ENCODE data around the gene SLC16A13. TPM values are rescaled to one million over a fixed set of nuclear protein-coding genes. Genes with fewer than 3 reads are reported as not detected.

Gene SLC16A13
- total RNA-seq, 1 experiment from 2014 or later, result 0.34 TPM

DNA sequence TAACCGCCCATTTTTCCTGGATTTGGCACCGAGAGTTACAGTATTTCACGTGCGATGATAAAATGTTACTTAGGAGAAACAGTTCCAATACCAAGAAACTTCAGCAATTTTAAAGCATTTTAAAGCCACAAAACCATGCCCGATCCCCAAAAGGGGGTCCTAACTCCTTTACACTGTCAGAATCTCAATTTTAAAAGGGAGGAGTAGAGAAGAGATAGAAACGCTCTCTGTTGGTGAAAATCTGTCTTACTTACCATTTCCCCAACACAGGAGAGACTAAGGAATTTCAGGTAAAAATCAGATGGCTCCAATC is 23.9 kb upstream of the SLC16A13 start:
- no peak for DNase-seq (ENCODE audit: low read depth)

GRCh38 chr17:7014261-7014994 is 21.4 kb upstream of the SLC16A13 start:
- DNase-seq (ENCODE audit: low read depth), result peak; percentile 99

GRCh38 chr17:7014995-7015958 is 20.5 kb upstream of the SLC16A13 start:
- peak; percentile 89 for DNase-seq (ENCODE audit: low read depth)

- DNase-seq (ENCODE audit: low read depth), result no peak
Observed at GRCh38 chr17:7016418-7016817, 19.4 kb upstream of the SLC16A13 start.

GRCh38 chr17:7016886-7017826 is 18.7 kb upstream of the SLC16A13 start:
- no peak for DNase-seq (ENCODE audit: low read depth)

DNA sequence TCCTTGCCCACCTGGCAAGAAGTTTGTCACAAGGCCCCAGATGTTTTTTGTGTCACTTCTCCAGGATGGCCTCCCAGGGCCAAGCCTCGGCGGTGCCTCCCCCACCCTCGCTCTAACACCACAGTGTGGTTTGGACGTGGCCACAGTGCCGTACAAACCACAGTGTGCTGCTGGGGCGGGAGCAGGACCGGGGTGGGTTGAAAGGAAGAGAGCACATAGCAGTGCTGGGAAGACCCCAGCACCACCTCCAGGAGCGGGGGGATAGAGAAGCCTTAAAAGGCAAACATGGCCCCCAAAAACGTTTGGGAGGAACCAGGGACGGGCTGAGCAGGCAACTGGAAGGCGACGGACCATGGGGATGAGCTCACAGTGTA is 18.0 kb upstream of the SLC16A13 start:
- DNase-seq (ENCODE audit: low read depth), result no peak

GRCh38 chr17:7018331-7018964 is 17.4 kb upstream of the SLC16A13 start:
- no peak for DNase-seq (ENCODE audit: low read depth)

GRCh38 chr17:7019367-7019766 is 16.4 kb upstream of the SLC16A13 start:
- DNase-seq (ENCODE audit: low read depth), result no peak

DNA sequence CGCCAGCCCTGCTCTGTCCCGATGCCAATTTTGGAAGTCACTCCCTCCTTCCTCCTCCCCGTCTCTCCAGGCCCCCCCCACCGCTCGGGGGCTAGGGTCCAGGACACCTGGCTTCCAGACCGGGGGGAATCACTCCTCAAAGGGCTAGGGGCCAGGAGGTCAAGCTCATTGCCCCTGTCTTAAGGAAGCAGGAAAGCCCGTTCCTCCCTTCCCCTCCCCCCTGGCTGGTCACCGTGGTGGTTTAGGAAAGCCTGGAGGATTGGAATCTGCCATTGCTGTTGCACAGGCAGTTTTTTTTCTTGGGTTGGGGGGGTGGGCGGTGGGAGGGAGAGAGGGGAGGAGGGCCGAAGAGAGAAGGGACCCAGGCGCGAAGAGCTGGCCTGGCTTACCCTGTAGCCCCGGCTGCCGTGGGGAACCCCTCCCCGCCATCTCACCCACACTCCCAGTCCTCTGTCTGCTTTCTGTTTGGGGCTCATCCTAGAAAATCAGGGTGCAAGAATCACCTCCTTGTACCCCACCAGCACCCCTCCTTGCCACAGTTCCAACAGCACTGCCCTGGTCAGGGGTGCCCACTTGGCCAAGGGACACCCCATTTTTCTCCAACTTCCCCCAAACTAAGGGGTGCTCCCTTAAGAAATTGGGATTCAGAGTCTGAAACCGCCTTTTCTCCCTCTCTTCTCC is 15.8 kb upstream of the SLC16A13 start:
- peak; percentile 59 for DNase-seq (ENCODE audit: low read depth)

DNA sequence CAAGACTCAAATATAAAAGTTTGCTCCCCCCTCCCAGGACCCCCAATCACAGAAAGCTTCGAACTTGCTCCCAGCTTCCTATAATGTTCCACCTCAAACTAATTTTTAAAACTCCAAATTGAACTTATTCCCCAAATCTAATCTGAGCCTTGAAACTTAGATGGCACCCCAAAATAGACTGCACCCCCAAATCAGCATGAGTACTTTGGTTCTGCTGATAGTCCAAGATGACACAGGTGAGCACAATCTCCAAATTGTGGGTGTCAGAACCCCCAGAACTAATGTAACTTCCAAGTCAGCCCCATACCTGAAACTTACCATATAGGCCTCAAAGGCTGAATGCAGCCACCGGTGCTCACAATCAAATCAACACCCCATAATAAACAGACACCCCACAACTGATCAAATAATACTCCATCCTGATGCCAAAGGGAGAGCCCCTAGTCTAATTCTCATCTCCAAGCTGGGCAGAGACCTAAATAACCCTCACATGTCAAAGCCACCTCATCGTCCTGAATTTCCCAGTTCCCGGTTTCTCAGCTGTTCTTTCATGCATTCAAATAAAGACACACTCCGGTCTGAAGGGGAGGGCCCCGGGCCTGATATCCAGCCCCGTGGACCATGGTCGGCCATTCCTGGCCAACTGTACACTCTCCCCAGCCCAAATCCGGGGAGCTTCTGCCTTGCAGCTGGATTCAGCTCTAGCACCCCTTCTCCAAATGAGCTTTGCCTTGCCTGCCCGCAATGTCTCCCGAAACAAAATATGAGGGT is 14.7 kb upstream of the SLC16A13 start:
- no peak for DNase-seq (ENCODE audit: low read depth)

DNA sequence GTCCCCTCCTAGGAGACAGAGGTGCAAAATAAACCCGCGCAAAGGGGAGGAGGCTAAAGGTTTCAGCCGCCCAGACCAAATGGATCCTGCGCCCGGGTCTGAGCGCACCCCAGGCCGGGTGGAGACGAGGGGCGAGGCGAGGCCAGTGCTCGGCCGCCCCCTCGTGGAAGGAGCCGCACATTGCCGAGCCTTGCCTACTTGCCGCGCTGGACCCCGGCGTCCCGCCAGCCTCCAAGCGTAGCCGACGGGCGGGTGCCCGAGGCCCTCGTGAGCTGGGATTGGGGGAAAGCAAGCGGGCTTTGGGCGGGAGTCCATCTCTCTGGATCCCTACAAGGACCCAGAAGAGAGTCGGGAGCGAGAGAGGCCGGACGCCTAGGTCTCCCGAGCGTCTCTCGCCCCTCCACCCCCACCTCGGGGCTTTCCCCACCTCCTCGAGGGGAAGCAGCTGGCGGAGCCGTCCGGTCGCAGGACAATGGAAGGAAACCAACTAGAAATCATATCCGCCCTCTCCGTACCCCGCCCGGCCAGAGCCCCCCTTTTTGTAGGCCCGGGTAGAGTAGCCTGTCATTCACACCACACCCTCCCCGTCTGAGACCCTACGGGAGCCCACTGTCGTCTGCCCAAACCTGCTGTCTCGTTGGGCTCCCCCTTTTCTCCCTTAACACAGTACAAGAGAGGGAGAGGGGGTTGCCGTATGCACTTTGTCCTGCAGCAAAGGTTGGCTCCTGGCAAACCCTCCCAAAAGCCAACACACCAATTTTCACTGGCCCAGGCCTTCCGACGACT is 13.6 kb upstream of the SLC16A13 start:
- DNase-seq (ENCODE audit: low read depth), result peak; percentile 82

DNA sequence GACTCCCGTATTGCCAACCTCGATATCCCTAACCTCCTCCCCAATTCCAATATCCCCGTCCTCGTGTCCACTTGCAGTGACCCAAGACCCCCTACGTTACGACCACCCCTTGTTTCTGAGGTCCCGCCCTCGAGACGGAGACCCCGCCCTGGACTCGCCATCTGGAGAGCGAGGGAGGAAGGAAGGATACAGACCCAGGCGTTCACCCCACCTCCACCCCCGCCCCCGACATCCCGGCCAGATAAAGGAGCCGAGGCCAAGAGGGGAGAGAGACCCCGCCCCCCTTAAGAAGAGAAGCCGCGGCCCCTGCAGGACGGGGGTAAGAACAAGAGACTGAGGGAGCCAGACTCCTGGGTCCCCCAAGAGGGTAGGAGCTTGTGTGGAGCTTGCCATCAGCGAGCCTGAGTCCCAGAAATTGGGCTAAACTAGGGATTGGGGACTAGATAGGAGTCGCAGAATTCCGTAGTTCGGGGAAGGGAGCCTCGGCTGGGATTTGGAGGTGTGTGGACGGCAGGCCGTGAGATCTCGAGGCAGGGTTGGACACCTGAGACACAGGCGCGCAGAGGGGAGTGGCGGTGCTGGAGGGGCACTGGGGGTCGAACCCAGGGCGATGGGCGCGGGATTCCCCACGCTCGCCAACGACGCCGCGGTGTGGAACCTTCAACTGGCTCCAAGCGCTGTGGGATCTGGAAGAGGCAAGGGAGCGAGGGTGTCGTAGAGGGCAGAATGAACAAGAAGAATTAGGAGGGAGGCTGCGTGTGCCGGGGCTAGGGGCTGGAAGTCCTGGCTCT is 12.8 kb upstream of the SLC16A13 start, which contains the start of gene BCL6B:
Gene BCL6B, plus strand, starts transcription at position 270 of the 791 bp plus-strand sequence. CDS start 622 bp downstream, outside the sequence.
- no peak for DNase-seq (ENCODE audit: low read depth)

- DNase-seq (ENCODE audit: low read depth), result peak; percentile 67
Observed at GRCh38 chr17:7023576-7024401, 12.0 kb upstream of the SLC16A13 start.

- DNase-seq (ENCODE audit: low read depth), result no peak
Observed at GRCh38 chr17:7024402-7024785, 11.4 kb upstream of the SLC16A13 start.

DNA sequence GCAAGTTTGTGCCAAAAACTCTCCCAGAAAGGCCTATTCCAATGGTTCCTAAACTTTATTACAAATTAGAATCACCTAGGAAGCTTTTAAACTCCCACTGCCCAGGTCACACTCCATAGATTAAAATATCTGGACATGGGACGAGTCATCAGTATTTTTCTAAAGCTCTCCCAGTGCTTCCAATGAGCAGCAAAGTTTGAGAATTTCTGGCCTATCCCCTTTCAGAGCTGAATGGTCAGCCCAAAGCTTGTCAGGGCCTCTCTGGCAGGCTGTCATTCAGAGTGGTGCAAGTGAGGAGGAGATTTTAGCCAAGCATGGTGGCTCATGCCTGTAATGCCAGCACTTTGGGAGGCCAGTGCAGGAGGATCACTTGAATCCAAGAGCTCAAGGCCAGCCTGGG is 10.6 kb upstream of the SLC16A13 start:
- DNase-seq (ENCODE audit: low read depth), result no peak

DNA sequence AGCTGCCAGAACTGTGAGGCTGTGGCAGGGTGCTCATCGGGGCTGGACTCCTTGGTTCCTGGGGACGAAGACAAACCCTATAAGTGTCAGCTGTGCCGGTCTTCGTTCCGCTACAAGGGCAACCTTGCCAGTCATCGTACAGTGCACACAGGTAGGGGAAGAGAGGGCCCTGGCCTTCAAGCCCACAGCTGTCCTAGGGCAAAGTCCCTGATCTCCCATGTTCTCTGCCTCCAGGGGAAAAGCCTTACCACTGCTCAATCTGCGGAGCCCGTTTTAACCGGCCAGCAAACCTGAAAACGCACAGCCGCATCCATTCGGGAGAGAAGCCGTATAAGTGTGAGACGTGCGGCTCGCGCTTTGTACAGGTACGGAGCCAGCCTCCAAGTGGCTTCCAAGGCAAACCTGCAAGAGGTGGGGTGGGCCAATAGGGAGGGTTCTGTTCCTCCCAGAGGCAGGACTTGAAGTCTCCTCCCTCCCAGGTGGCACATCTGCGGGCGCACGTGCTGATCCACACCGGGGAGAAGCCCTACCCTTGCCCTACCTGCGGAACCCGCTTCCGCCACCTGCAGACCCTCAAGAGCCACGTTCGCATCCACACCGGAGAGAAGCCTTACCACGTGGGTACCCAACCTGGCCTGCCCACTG is 9.2 kb upstream of the SLC16A13 start:
- no peak for DNase-seq (ENCODE audit: low read depth)

- DNase-seq (ENCODE audit: low read depth), result no peak
Observed at GRCh38 chr17:7027335-7027734, 8.5 kb upstream of the SLC16A13 start.
